Mesothelial cell of epicardium (in vitro differentiated cells): ENCODE measurements around the gene TADA3. TPM values are rescaled to one million over a fixed set of nuclear protein-coding genes. Genes with fewer than 3 reads are reported as not detected.

Experiments used
- DNase-seq, 2 experiments: peaks; one replicate each; pipeline ENCODE4 v3.0.0; 2021; ENCODE audit warnings: low spot score in 2 of 2; ENCODE audit not compliant: unreplicated experiment in 2 of 2
- H3K27ac Mint-ChIP-seq: 2 replicates; pipeline ENCODE4 v1.8.0; 2021; ENCODE audit warnings: mixed read lengths
- H3K27me3 Mint-ChIP-seq: 2 replicates; pipeline ENCODE4 v1.8.0; 2021; ENCODE audit warnings: low read depth, mixed read lengths
- H3K36me3 Mint-ChIP-seq: 2 replicates; pipeline ENCODE4 v1.8.0; 2021; ENCODE audit warnings: mixed read lengths
- H3K4me1 Mint-ChIP-seq: 2 replicates; pipeline ENCODE4 v1.8.0; 2021; ENCODE audit warnings: mixed read lengths
- H3K4me3 Mint-ChIP-seq: 2 replicates; pipeline ENCODE4 v1.8.0; 2021; ENCODE audit warnings: mild to moderate bottlenecking, moderate library complexity, mixed read lengths
- H3K9me3 Mint-ChIP-seq: 2 replicates; pipeline ENCODE4 v1.8.0; 2021; ENCODE audit warnings: mixed read lengths
- total RNA-seq: library from RNA; stranded (reverse); gene quantifications from 3 replicates; pipeline ENCODE4 v1.2.1, GENCODE V29; 2021
- TF ChIP-seq, protein P1 (sequence below): fragments of 200-600 bp; sonication (generic); IDR thresholded peaks from one replicate; pipeline ENCODE4 v1.5.0; 2021; ENCODE audit warnings: antibody characterized with exemption; ENCODE audit not compliant: unreplicated experiment

TADA3 gene
- total RNA-seq, 1 donor from 2014 or later = 67.2 TPM

- no peak for DNase-seq
- TF ChIP-seq, protein P1, sequence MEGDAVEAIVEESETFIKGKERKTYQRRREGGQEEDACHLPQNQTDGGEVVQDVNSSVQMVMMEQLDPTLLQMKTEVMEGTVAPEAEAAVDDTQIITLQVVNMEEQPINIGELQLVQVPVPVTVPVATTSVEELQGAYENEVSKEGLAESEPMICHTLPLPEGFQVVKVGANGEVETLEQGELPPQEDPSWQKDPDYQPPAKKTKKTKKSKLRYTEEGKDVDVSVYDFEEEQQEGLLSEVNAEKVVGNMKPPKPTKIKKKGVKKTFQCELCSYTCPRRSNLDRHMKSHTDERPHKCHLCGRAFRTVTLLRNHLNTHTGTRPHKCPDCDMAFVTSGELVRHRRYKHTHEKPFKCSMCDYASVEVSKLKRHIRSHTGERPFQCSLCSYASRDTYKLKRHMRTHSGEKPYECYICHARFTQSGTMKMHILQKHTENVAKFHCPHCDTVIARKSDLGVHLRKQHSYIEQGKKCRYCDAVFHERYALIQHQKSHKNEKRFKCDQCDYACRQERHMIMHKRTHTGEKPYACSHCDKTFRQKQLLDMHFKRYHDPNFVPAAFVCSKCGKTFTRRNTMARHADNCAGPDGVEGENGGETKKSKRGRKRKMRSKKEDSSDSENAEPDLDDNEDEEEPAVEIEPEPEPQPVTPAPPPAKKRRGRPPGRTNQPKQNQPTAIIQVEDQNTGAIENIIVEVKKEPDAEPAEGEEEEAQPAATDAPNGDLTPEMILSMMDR = no peak
- no peak overlapping the region for H3K4me3 Mint-ChIP-seq
- H3K36me3 Mint-ChIP-seq = peaks cover 20% of the 10 kb centered on the region
- no peaks in the 10 kb centered on the region for H3K9me3 Mint-ChIP-seq
- H3K27me3 Mint-ChIP-seq = no peaks in the 10 kb centered on the region
- peaks cover 6% of the 10 kb centered on the region for H3K4me1 Mint-ChIP-seq
- no peak overlapping the region for H3K27ac Mint-ChIP-seq
These were observed 12.7 kb upstream of the TADA3 start for GRCh38 chr3:9804996-9805395.

- no peak for DNase-seq
These were observed 11.2 kb upstream of the TADA3 start for GRCh38 chr3:9803494-9803893.

GRCh38 chr3:9800529-9800928 lies 8.3 kb upstream of the TADA3 start:
- Mint-ChIP-seq H3K27ac (no peak overlapping the region), H3K4me1 (no peaks in the 10 kb centered on the region), H3K27me3 (no peaks in the 10 kb centered on the region), H3K4me3 (no peak overlapping the region), H3K36me3 (peaks cover 34% of the 10 kb centered on the region), H3K9me3 (no peaks in the 10 kb centered on the region)
- no peak for DNase-seq
- TF ChIP-seq, protein P1 = peak; percentile 39

More at GRCh38 chr3:9803494-9803893, 11.2 kb upstream of the TADA3 start:
- no peaks in the 10 kb centered on the region for H3K4me1 Mint-ChIP-seq
- H3K4me3 Mint-ChIP-seq = no peak overlapping the region
- H3K27ac Mint-ChIP-seq = no peak overlapping the region
- TF ChIP-seq, protein P1 = no peak
- H3K27me3 Mint-ChIP-seq = no peaks in the 10 kb centered on the region
- H3K9me3 Mint-ChIP-seq = no peaks in the 10 kb centered on the region
- peaks cover 20% of the 10 kb centered on the region for H3K36me3 Mint-ChIP-seq

DNA sequence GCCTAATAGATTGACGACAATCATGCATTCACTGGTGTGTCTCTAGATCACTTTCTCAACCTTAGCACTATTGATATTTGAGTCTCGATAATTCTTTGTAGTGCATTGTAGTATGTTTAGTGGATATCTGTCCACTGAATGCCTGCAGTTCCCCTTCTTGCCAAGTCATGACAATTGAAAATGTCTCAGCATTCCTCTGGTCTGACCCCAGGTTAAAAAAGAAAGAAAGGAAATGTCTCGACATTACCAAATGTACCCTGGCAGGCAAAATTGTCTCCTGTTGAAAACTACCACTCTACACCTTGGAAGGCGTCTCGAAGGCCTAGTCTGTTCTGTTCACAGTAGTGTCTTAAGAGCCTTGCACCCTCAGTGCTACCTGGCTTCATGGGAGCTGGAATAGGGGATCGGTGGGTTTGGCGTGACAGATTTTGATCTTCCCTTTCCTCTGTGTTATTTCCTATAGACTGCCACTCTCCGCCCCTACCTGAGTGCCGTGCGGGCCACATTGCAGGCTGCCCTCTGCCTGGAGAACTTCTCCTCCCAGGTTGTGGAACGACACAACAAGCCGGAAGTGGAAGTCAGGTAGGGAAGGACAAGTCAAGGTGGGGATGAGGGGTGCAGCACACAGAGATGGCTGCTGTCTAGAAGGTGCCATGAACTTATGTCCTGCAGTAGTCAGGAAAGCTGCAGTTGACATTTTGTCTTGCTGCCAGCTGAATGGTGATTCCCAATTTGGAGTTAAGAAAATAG lies 5.1 kb upstream of the TADA3 start:
- TF ChIP-seq, protein P1 = no peak
- Mint-ChIP-seq H3K27me3 (no peaks in the 10 kb centered on the region), H3K36me3 (peaks cover 24% of the 10 kb centered on the region), H3K4me3 (no peak overlapping the region), H3K27ac (no peak overlapping the region), H3K9me3 (no peaks in the 10 kb centered on the region), H3K4me1 (peaks cover 12% of the 10 kb centered on the region)
- DNase-seq = no peak

DNA sequence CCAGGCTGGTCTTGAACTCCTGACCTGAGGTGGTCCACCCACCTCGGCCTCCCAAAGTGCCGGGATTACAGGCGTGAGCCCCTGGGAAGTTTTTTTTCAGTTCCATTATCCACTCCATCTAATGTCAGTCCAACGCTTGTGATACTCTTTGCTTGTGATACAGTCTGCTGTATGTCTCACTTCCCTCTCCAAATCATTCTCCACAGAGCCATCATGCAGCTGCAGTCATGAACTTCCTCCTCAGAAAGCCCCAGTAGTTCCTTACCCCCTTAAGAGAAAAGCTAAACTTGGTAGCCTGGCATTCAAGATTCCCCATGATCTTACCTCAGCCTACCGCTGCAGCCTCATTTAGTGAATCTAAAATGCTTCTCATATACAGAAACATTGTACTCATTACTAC lies 2.9 kb upstream of the TADA3 start:
- TF ChIP-seq, protein P1 = no peak
- DNase-seq = no peak
- Mint-ChIP-seq H3K4me1 (peaks cover 22% of the 10 kb centered on the region), H3K27me3 (no peaks in the 10 kb centered on the region), H3K36me3 (peaks cover 21% of the 10 kb centered on the region), H3K9me3 (no peaks in the 10 kb centered on the region), H3K4me3 (peak overlapping the region; percentile 48), H3K27ac (peak overlapping the region; percentile 35)
